Esophagus (tissue), 2 donors: ENCODE data around the gene CACNG5. TPM values are rescaled to one million over a fixed set of nuclear protein-coding genes. Genes with fewer than 3 reads are reported as not detected.

Experiments
- H3K27ac ChIP-seq, 2 donors: one replicate each; pipeline ENCODE4 v1.5.1; 2013; ENCODE audit warnings: low read depth in 2 of 2, mild to moderate bottlenecking in 2 of 2, inconsistent platforms in 1 of 2, low read length in 1 of 2, moderate library complexity in 1 of 2
- H3K27me3 ChIP-seq, 2 donors: one replicate each; pipeline ENCODE4 v1.6.1; 2013; ENCODE audit warnings: low read length in 2 of 2, control low read depth in 1 of 2, mild to moderate bottlenecking in 1 of 2; ENCODE audit not compliant: insufficient read depth in 2 of 2, control insufficient read depth in 1 of 2
- H3K36me3 ChIP-seq, 2 donors: one replicate each; pipeline ENCODE4 v1.6.1; 2013; ENCODE audit warnings: low read length in 1 of 2; ENCODE audit not compliant: control insufficient read depth in 2 of 2, insufficient read depth in 2 of 2
- H3K4me1 ChIP-seq, 2 donors: one replicate each; pipeline ENCODE4 v1.6.1; 2013; ENCODE audit warnings: low read length in 1 of 2; ENCODE audit not compliant: control insufficient read depth in 2 of 2, insufficient read depth in 2 of 2
- H3K4me3 ChIP-seq, 2 donors: one replicate each; pipeline ENCODE4 v1.5.1; 2013; ENCODE audit warnings: low read length in 2 of 2, mild to moderate bottlenecking in 2 of 2, low read depth in 1 of 2, moderate library complexity in 1 of 2
- H3K9me3 ChIP-seq, 2 donors: one replicate each; pipeline ENCODE4 v1.6.1; 2013; ENCODE audit warnings: mild to moderate bottlenecking in 2 of 2, low read depth in 1 of 2, low read length in 1 of 2, moderate library complexity in 1 of 2; ENCODE audit not compliant: control insufficient read depth in 2 of 2, insufficient read depth in 1 of 2
- WGBS, 2 donors: extraction: QIAGEN DNeasy Blood & Tissue Kit; methylation state at CpG; one replicate each; pipeline ENCODE4 v1.1.7; 2013; 5-methylcytosine and 5-hydroxymethylcytosine counted together
- polyA plus RNA-seq, 2 donors: library from polyadenylated mRNA; stranded (reverse); fragments of 200-250 nt; gene quantifications; one replicate each; pipeline ENCODE4 v1.2.3, GENCODE V29; 2013
- donor health status: healthy with polysubstance abuse.
- donor health status: Bipolar disorder and iron deficiency.

CACNG5 gene
- polyA plus RNA-seq, 2 donors = not detected

DNA sequence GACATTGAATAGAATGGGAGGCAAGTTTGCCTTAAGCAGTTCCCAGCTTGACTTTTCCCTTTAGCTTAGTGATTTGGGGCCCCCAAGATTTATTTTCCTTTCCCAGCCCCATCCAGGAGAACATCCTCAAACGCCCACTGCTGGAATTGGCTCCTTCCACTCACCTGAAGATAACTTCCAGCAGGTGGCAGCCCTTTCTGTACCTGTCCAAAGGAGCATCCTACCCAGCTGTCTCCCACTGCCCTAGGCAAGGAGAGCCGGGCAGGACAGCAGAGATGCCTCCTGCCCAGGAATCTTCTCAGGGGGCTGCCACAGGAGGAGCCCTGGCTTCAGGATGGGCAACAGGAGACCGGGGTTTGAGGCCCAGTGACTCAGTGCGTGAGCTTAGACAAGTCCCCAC is 6.4 kb downstream of the CACNG5 start:
- H3K36me3 ChIP-seq = no peaks in the 10 kb centered on the region

GRCh38 chr17:66841744-66842143 is 6.8 kb downstream of the CACNG5 start:
- H3K27me3 ChIP-seq = no peaks in the 10 kb centered on the region
- no peak overlapping the region for H3K27ac ChIP-seq
- H3K9me3 ChIP-seq = no peaks in the 10 kb centered on the region
- H3K36me3 ChIP-seq = no peaks in the 10 kb centered on the region
- H3K4me3 ChIP-seq = no peak overlapping the region
- 65 to 66% methylated on average over 4 of the region's 4 CpGs for WGBS, 2 donors
- H3K4me1 ChIP-seq = no peaks in the 10 kb centered on the region

More for the DNA sequence above, 6.4 kb downstream of the CACNG5 start:
- H3K27me3 ChIP-seq = no peaks in the 10 kb centered on the region
- WGBS, 2 donors = 39 to 45% methylated on average over 4 of the region's 4 CpGs
- no peaks in the 10 kb centered on the region for H3K4me1 ChIP-seq
- H3K9me3 ChIP-seq = no peaks in the 10 kb centered on the region
- H3K4me3 ChIP-seq = no peak overlapping the region
- no peak overlapping the region for H3K27ac ChIP-seq

DNA sequence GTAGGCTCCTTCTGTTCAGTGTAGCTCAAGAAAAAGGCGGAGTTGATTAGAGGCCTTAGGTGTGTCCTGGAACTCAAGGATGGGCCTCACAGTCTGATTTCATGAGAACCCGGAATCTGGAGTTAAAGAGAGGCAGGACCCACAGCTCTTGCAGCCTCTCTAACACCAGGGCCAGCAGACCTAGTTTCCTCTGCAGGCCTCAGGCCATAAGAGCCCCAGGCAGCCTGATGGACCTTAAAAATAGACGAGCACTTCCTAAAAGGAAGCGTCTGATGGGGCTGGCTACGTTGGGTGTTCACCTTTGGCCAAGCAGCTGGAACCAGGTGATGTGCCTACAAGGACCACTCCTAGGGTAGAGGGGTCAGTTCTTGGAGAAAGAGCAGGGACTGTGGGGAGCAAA is 7.6 kb downstream of the CACNG5 start:
- no peak overlapping the region for H3K27ac ChIP-seq
- H3K4me3 ChIP-seq = no peak overlapping the region
- H3K27me3 ChIP-seq = no peaks in the 10 kb centered on the region
- H3K9me3 ChIP-seq = no peaks in the 10 kb centered on the region
- H3K4me1 ChIP-seq = no peaks in the 10 kb centered on the region
- WGBS, 2 donors = 78% methylated on average over 5 of the region's 5 CpGs
- H3K36me3 ChIP-seq = no peaks in the 10 kb centered on the region

DNA sequence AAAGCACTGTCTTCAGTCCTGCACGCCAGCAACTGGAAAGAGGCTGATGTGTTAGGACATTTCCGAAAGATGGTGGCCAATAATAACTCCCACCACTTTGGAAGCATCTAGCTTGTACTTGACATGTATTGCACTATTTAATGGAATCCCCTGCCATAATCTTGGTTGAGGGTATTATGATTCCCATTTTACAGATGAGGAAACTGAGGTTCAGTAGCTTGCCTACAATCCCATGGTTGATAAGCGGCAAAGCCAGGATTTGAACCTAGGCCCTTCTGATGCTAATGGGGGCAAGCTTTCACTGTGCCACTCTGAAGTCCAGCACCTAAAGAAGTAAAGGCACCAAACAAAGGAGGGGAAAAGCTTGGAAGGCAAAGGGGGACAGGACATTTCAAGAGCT is 8.0 kb downstream of the CACNG5 start:
- no peak overlapping the region for H3K27ac ChIP-seq
- peaks cover 0 to under 1% of the 10 kb centered on the region in 2 donors for H3K9me3 ChIP-seq
- no peak overlapping the region for H3K4me3 ChIP-seq
- H3K36me3 ChIP-seq = no peaks in the 10 kb centered on the region
- no peaks in the 10 kb centered on the region for H3K4me1 ChIP-seq
- WGBS, 2 donors = 94 to 99% methylated on average over 3 of the region's 3 CpGs
- no peaks in the 10 kb centered on the region for H3K27me3 ChIP-seq

GRCh38 chr17:66843627-66844026 is 8.7 kb downstream of the CACNG5 start:
- H3K27ac ChIP-seq = no peak overlapping the region
- 57 to 65% methylated on average over 4 of the region's 4 CpGs for WGBS, 2 donors

DNA sequence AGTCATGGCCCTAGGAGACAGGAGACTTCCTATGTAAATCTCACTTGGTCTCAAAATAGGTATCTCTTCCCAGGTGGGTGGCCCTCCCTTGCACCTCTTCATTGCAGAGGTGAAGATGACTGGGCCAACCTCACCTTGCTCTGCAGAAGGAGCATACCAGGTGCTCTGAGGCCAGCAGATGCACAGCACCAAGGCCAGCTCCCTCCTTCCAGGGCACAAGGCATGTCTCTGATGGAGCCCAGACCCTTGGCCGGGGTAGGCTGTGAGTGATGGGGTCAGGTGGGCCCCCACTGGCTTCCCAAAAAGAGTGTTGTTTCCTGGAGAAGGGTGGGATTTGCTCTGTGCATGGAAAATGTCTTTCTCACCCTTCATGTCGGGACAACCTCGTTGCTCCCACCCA is 12.8 kb downstream of the CACNG5 start:
- Histone ChIP-seq H3K4me3 (no peak overlapping the region), H3K27me3 (no peaks in the 10 kb centered on the region), H3K4me1 (no peaks in the 10 kb centered on the region), H3K36me3 (no peaks in the 10 kb centered on the region), H3K27ac (no peak overlapping the region), H3K9me3 (peaks cover 0 to 3% of the 10 kb centered on the region in 2 donors)
- WGBS, 2 donors = 67 to 74% methylated on average over 3 of the region's 3 CpGs

More at GRCh38 chr17:66843627-66844026, 8.7 kb downstream of the CACNG5 start:
- H3K27me3 ChIP-seq = no peaks in the 10 kb centered on the region
- peaks cover 0 to 3% of the 10 kb centered on the region in 2 donors for H3K9me3 ChIP-seq
- H3K4me1 ChIP-seq = no peaks in the 10 kb centered on the region
- no peak overlapping the region for H3K4me3 ChIP-seq
- H3K36me3 ChIP-seq = no peaks in the 10 kb centered on the region

GRCh38 chr17:66848496-66848895 is 13.6 kb downstream of the CACNG5 start:
- Histone ChIP-seq H3K36me3 (no peaks in the 10 kb centered on the region), H3K4me3 (no peak overlapping the region), H3K27me3 (no peaks in the 10 kb centered on the region), H3K4me1 (no peaks in the 10 kb centered on the region), H3K27ac (no peak overlapping the region), H3K9me3 (peaks cover 0 to 3% of the 10 kb centered on the region in 2 donors)
- WGBS, 2 donors = 83 to 86% methylated on average over 6 of the region's 6 CpGs

DNA sequence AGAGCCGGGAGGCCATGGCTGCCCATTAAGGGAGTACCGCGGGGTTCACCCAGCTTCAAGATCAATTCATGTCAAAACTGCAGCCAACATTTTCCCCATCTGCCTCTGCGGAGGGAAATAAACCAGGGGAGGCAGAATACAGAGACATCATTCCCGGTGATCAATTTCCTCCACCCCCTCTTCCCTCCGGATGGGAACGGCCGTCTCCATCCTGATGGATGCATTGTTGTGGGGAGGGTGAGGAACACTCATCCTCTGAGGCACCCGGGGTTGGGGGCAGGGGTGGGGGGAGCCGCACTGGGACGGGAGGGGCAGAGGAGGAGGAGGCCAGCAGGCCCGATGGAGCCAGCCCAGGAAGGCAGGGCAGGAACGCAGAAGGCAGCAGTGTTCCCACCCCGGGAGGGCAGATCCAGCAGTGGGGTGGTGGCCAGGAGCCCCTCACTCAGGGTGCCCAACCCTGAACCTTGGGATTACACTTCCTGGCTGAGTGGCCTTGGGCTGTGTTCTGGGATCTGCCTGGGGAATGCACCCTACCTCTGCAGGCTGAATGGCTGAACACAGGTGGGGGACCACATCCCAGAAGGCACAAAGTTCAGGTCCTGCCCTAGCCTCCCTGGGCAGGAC is 14.2 kb downstream of the CACNG5 start:
- no peak overlapping the region for H3K4me3 ChIP-seq
- no peaks in the 10 kb centered on the region for H3K4me1 ChIP-seq
- no peak overlapping the region for H3K27ac ChIP-seq
- peaks cover 0 to 3% of the 10 kb centered on the region in 2 donors for H3K9me3 ChIP-seq
- 71 to 75% methylated on average over 14 of the region's 14 CpGs for WGBS, 2 donors
- no peaks in the 10 kb centered on the region for H3K36me3 ChIP-seq
- H3K27me3 ChIP-seq = no peaks in the 10 kb centered on the region

GRCh38 chr17:66849851-66850580 is 15.1 kb downstream of the CACNG5 start:
- Histone ChIP-seq H3K4me3 (no peak overlapping the region), H3K27ac (no peak overlapping the region), H3K27me3 (no peaks in the 10 kb centered on the region), H3K9me3 (peaks cover 0 to 3% of the 10 kb centered on the region in 2 donors), H3K4me1 (no peaks in the 10 kb centered on the region), H3K36me3 (no peaks in the 10 kb centered on the region)
- WGBS, 2 donors = 74 to 77% methylated on average over 4 of the region's 4 CpGs

GRCh38 chr17:66850692-66851091 is 15.8 kb downstream of the CACNG5 start:
- H3K36me3 ChIP-seq = no peaks in the 10 kb centered on the region
- peaks cover 0 to 3% of the 10 kb centered on the region in 2 donors for H3K9me3 ChIP-seq
- no peak overlapping the region for H3K27ac ChIP-seq
- WGBS, 2 donors = 59 to 71% methylated on average over 3 of the region's 3 CpGs
- no peaks in the 10 kb centered on the region for H3K4me1 ChIP-seq
- H3K27me3 ChIP-seq = no peaks in the 10 kb centered on the region
- no peak overlapping the region for H3K4me3 ChIP-seq
